Right lobe of liver (tissue), 6 donors: Measurements from ENCODE around the gene BHLHA15. TPM values are rescaled to one million over a fixed set of nuclear protein-coding genes. Genes with fewer than 3 reads are reported as not detected.

ENCODE experiments used
- ATAC-seq, 4 donors: fragments of 200-7000 bp; cut with Tn5 transposase; one replicate each; pipeline ENCODE4 v1.9.1; 2020; ENCODE audit warnings: mild to moderate bottlenecking in 4 of 4, moderate library complexity in 4 of 4
- DNase-seq, 3 donors: peaks; one replicate each; pipeline ENCODE4 v3.0.0-alpha.2; 2020
- H3K27ac ChIP-seq, 3 donors: fragments of 200-600 bp; one replicate each; pipeline ENCODE4 v1.8.0; 2022
- H3K27me3 ChIP-seq, 2 donors: fragments of 200-600 bp; one replicate each; pipeline ENCODE4 v1.8.0; 2022
- H3K36me3 ChIP-seq, 4 donors: fragments of 200-600 bp; sonication (generic) in 1 of 4; one replicate each; pipeline versions ENCODE4 v1.5.1 to v1.8.0; 2017 to 2022; ENCODE audit warnings: control low read depth in 1 of 4
- H3K4me1 ChIP-seq, 4 donors: fragments of 200-600 bp; sonication (generic) in 1 of 4; one replicate each; pipeline versions ENCODE4 v1.5.1 to v1.8.0; 2017 to 2022; ENCODE audit warnings: control low read depth in 1 of 4
- H3K4me3 ChIP-seq, 3 donors: fragments of 200-600 bp; one replicate each; pipeline ENCODE4 v1.8.0; 2022
- H3K9me3 ChIP-seq, 4 donors: fragments of 200-600 bp; sonication (generic) in 1 of 4; one replicate each; pipeline versions ENCODE4 v1.5.1 to v1.8.0; 2017 to 2022; ENCODE audit warnings: control low read depth in 1 of 4
- CTCF ChIP-seq, 4 donors: fragments of 200-600 bp in 3 of 4; fragments of 450-650 bp in 1 of 4; IDR thresholded peaks; one replicate each; pipeline versions ENCODE4 v1.5.1 to v1.8.0; 2016 to 2022; ENCODE audit warnings: antibody characterized with exemption in 4 of 4, mild to moderate bottlenecking in 2 of 4
- POLR2A ChIP-seq: fragments of 450-650 bp; IDR thresholded peaks from one replicate; pipeline ENCODE4 v1.6.1; 2017; ENCODE audit warnings: antibody characterized with exemption, mild to moderate bottlenecking
- WGBS: methylation state at CpG from one replicate; pipeline ENCODE4 v1.1.6; 2018; ENCODE audit warnings: low coverage, low lambda C conversion rate; ENCODE audit not compliant: insufficient coverage; ENCODE audit errors: missing lambda C conversion rate; 5-methylcytosine and 5-hydroxymethylcytosine counted together
- intact Hi-C, 2 donors: fragments of 100-400 bp; cut with DNase I; formaldehyde crosslinking; loops; one replicate each; pipeline versions ENCODE4 v1.11.2 to v1.14.1; 2022
- total RNA-seq, 6 experiments: library from RNA; depleted of rRNA in 2 of 6; stranded (reverse); fragments of >200 nt in 2 of 6; fragmentation: NEBNext Ultra II Directional in 3 of 6; extraction: Animal tissue kit (Norgen Biotek cat#: 25700) in 3 of 6; gene quantifications; one replicate each; pipeline versions ENCODE4 v1.1.0 to v1.2.4, GENCODE V29; 2016 to 2023
- donor health status: DM: no; HTN: yes; CAD: no.
- donor health status: DM: no; HTN: no; CAD: no.
- donor health status: DM: no; HTN: no; CAD: no.
- donor health status: DM: no; HTN: yes; CAD: no.
- donor health status: DM: no; HTN: yes; CAD: no.

BHLHA15 gene
- total RNA-seq, 6 experiments from 2014 or later, result 2.3 to 25.9 (median 5.3) TPM

- Histone ChIP-seq H3K27me3 (no peaks in the 10 kb centered on the region), H3K36me3 (peaks cover 0 to 27% (median 5%) of the 10 kb centered on the region in 4 donors), H3K27ac (no peak overlapping the region), H3K4me1 (no peaks in the 10 kb centered on the region), H3K4me3 (no peak overlapping the region), H3K9me3 (no peaks in the 10 kb centered on the region)
- DNase-seq (peak in 1 of 3 donors; percentile 16), ATAC-seq (no peak)
- 78% methylated on average over 7 of the region's 11 CpGs for WGBS
- intact Hi-C loops, result no loop called here
- no peak for TF ChIP-seq POLR2A
- TF ChIP-seq CTCF (IDR thresholded peaks at IDR 0.05), result no peak
These were observed 21.7 kb upstream of the BHLHA15 start for GRCh38 chr7:98189559-98189958.

- no peak for ATAC-seq
- no peak overlapping the region for H3K27ac ChIP-seq
- peaks cover 0 to 35% (median 5%) of the 10 kb centered on the region in 4 donors for H3K36me3 ChIP-seq
- H3K4me3 ChIP-seq, result no peak overlapping the region
- DNase-seq, result no peak
- intact Hi-C loops, result no loop called here
- WGBS, result 95% methylated on average over 16 of the region's 32 CpGs
- no peaks in the 10 kb centered on the region for H3K27me3 ChIP-seq
- H3K9me3 ChIP-seq, result no peaks in the 10 kb centered on the region
- TF ChIP-seq CTCF (IDR thresholded peaks at IDR 0.05) (no peak), POLR2A (no peak)
- no peaks in the 10 kb centered on the region for H3K4me1 ChIP-seq
These were observed 19.4 kb upstream of the BHLHA15 start for GRCh38 chr7:98191668-98192431.

- no peaks in the 10 kb centered on the region for H3K9me3 ChIP-seq
- H3K36me3 ChIP-seq, result peaks cover 0 to 35% (median 5%) of the 10 kb centered on the region in 4 donors
- intact Hi-C loops, result no loop called here
- no peak for TF ChIP-seq CTCF (IDR thresholded peaks at IDR 0.05)
- TF ChIP-seq POLR2A, result no peak
- no peaks in the 10 kb centered on the region for H3K27me3 ChIP-seq
- DNase-seq (no peak), ATAC-seq (peak in 1 of 4 donors; percentile 27)
- H3K27ac ChIP-seq, result no peak overlapping the region
- 86% methylated on average over 9 of the region's 22 CpGs for WGBS
- H3K4me1 ChIP-seq, result no peaks in the 10 kb centered on the region
- H3K4me3 ChIP-seq, result no peak overlapping the region
These were observed 18.3 kb upstream of the BHLHA15 start for GRCh38 chr7:98192781-98193457.

- TF ChIP-seq POLR2A, result no peak
- no peak for TF ChIP-seq CTCF (IDR thresholded peaks at IDR 0.05)
- Histone ChIP-seq H3K4me1 (no peaks in the 10 kb centered on the region), H3K36me3 (peaks cover 0 to 35% (median 5%) of the 10 kb centered on the region in 4 donors), H3K27ac (no peak overlapping the region), H3K27me3 (no peaks in the 10 kb centered on the region), H3K4me3 (no peak overlapping the region), H3K9me3 (no peaks in the 10 kb centered on the region)
- intact Hi-C loops, result no loop called here
- 96% methylated on average over 18 of the region's 37 CpGs for whole genome bisulfite sequencing
- ATAC-seq (no peak), DNase-seq (peak in 1 of 3 donors; percentile 31)
These were observed 17.6 kb upstream of the BHLHA15 start for GRCh38 chr7:98193474-98194180.
